GM06990 (cell line): ENCODE results near the gene RFTN1.

ENCODE experiments used
- DNase-seq: peaks from one replicate; pipeline ENCODE4 v3.0.0-alpha.2; 2011; ENCODE audit not compliant: insufficient read length; ENCODE audit errors: extremely low read depth
- H3K27me3 ChIP-seq: replicated peaks from 2 replicates; pipeline ENCODE4 v1.6.0; 2011; ENCODE audit warnings: low read length; ENCODE audit not compliant: control insufficient read depth, insufficient read depth
- H3K36me3 ChIP-seq: 2 replicates; pipeline ENCODE4 v1.5.1; 2011; ENCODE audit warnings: low read length; ENCODE audit not compliant: control insufficient read depth, insufficient read depth
- H3K4me3 ChIP-seq: replicated peaks from 2 replicates; pipeline ENCODE4 v1.5.1; 2011; ENCODE audit warnings: low read depth, mild to moderate bottlenecking, control low read depth, low read length
- CTCF ChIP-seq: IDR thresholded peaks from 2 replicates; pipeline ENCODE4 v1.5.1; 2011; ENCODE audit warnings: low read length, control low read depth, mild to moderate bottlenecking, inconsistent platforms; ENCODE audit not compliant: insufficient read depth, poor library complexity, severe bottlenecking

RFTN1 gene

GRCh38 chr3:16534640-16535262 lies 21.3 kb upstream of the RFTN1 start:
- H3K4me3 ChIP-seq, result no peak overlapping the region
- DNase-seq, result no peak
- no peaks in the 10 kb centered on the region for H3K36me3 ChIP-seq
- no peak for TF ChIP-seq CTCF
- H3K27me3 ChIP-seq, result peaks cover 2% of the 10 kb centered on the region; the same call in 1 of the 2 replicates

DNA sequence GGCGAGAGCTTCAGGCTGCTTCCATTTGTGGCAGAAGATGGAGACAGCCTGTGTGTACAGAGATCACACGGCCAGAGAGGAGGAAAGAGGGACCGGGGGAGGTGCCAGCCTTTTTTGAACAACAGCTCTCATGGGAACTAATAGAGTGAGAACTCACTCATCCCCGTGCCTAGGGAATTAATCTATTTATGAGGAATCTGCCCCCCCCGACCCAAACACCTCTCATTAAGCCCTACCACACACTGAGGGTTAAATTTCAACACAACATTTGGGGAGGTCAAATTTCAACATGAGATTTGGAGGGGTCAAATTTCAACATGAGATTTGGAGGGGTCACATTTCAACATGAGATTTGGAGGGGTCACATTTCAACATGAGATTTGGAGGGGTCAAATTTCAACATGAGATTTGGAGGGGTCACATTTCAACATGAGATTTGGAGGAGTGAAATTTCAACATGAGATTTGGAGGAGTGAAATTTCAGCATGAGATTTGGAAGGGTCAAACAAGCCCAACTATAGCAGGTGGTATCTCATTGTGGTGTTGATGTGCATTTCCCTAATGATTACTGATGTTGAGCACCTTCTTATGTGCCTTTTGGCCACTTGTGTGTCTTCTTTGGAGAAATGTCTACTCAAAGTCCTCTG lies 20.6 kb upstream of the RFTN1 start:
- H3K4me3 ChIP-seq, result no peak overlapping the region
- DNase-seq, result no peak
- H3K36me3 ChIP-seq, result no peaks in the 10 kb centered on the region
- no peak for TF ChIP-seq CTCF
- H3K27me3 ChIP-seq, result peaks cover 2% of the 10 kb centered on the region; the same call in 1 of the 2 replicates

GRCh38 chr3:16529264-16529663 lies 15.8 kb upstream of the RFTN1 start:
- no peaks in the 10 kb centered on the region for H3K36me3 ChIP-seq
- DNase-seq, result no peak
- H3K27me3 ChIP-seq, result no peaks in the 10 kb centered on the region
- TF ChIP-seq CTCF, result no peak
- no peak overlapping the region for H3K4me3 ChIP-seq

GRCh38 chr3:16528581-16528993 lies 15.1 kb upstream of the RFTN1 start:
- TF ChIP-seq CTCF, result no peak
- no peaks in the 10 kb centered on the region for H3K36me3 ChIP-seq
- no peak for DNase-seq
- no peak overlapping the region for H3K4me3 ChIP-seq
- no peaks in the 10 kb centered on the region for H3K27me3 ChIP-seq

DNA sequence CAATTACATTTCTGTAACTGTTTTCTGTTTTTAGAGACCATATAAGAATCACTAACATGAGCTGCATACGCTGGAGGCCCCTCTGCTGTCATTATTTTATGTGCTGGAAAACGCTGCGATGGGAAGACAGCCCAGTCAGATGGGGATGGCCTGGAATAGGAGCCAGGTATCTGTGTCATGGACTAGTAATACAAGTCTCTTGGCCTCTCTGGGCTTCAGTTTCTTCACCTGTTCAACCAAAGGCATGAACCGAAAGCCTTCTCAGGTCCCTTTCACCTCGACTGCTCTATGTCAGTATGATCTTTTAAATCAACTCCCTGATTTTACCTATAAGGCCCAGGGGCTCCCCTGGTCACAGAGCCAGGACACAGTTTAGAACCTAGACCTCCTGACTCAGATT lies 14.6 kb upstream of the RFTN1 start:
- Histone ChIP-seq H3K27me3 (no peaks in the 10 kb centered on the region), H3K36me3 (no peaks in the 10 kb centered on the region), H3K4me3 (no peak overlapping the region)
- TF ChIP-seq CTCF, result no peak
- DNase-seq, result no peak
